GM18505 (cell line): Measurements from ENCODE around the gene XYLT1.

ENCODE experiments used
- ATAC-seq: cut with Tn5 transposase; IDR thresholded peaks from one replicate; pipeline ENCODE4 v1.9.1; 2021; ENCODE audit not compliant: unreplicated experiment
- POLR2A ChIP-seq: IDR thresholded peaks from 4 replicates; pipeline ENCODE4 v1.6.1; 2011; ENCODE audit warnings: borderline replicate concordance; ENCODE audit not compliant: insufficient read depth, insufficient read length; ENCODE audit errors: extremely low read depth

The XYLT1 gene

DNA sequence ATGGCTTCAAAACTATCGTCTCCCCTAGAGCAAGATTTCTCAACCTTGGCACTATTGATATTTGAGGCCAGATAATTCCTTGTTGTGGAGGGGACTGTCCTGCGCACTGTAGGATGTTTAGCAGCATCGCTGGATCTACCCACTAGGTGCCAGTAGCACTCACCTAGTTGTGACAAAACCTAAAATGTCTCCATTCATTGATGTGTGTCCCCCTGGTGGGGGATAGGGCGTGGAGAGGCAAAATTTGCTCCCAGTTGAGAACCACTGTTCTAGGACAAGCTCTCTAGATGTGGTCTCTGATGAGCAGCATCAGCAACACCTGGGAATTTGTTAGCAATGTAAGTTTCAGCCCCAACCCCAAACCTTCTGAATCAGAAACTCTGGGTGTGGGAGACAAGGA, 259.0 kb downstream of the XYLT1 start:
- no peak for TF ChIP-seq POLR2A
- no peak for ATAC-seq

- TF ChIP-seq POLR2A, result no peak
- no peak for ATAC-seq
These were observed 264.0 kb downstream of the XYLT1 start for GRCh38 chr16:17206712-17207111.

DNA sequence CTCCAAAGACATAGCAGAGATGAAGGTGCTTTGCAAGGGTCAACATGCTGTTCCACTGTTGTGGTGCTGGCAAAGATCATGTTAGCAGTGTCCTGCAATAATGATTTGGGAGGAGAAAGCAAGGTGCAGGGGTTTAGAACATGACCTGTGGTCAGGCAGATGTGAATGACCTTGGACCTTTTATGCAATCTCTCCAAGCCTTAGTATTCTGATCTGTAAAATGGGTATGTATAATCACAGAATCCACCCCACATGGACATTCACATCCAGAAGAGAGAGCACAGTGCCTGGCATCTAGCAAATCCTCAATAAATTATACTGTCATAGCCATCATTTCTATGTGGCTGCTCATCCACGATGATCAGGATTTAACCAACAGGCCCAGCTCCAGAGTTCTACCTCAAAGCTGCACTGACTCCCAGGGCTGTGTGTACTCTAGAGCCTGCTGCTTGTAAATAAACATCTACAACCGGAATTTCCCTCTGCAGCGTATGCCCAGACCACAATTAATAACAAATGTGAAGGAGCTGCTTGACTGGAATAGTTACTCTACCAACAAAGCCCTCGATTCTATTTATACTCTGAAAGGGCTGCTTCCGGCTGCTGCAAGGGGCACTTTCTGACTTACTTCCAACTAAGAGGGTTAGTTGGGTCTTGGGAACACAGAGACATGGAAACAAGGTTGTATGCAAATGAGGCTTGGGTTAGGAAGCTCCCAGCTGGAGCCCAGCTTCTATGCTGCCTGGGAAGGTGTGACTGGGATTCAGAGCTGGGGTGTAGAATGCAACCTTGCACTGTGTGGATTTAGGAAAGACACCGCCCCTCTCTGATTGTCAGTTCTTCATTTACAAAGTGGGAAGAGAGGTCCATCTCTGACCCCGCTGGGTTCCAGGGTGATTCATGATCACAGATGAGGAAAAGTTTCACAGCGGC, 265.2 kb downstream of the XYLT1 start:
- no peak for TF ChIP-seq POLR2A
- no peak for ATAC-seq

DNA sequence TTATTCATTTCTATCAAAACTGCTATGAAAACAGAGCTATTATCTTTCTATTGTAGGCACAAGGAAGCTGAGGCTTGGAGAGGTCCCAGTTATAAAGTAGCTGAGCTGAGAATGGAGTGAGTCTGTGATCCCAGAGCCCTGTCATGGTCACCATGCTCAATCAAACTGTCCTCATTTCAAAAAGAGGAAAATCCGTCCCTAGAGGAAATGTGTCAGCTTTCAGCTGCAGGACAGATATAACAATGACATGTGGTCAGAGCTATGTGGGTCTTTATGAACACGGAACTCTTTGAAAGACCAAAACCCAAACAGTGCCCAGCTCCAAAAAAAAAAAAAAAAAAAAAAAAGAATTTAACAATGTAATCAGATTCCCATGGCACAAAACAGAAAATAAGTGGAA, 266.1 kb downstream of the XYLT1 start:
- ATAC-seq, result no peak
- TF ChIP-seq POLR2A, result no peak

DNA sequence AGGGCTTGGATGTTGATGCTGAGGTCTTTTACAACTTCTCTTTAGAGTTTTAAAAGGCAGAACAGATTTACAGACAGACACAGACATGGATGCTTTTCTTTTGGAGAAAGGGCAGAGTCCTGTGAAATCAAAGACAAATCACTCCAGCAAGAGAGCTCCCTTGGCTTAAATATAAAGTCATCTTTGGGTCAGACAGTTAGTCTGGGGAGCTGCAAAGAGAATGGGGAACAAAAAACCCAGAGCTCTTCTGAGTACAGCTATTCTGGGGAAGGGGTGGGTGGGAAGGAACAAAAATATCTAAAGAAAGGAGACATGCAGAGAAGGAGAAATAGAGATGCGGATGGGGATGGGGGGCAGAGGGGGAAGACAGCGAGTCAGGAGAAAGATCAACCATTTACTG, 266.6 kb downstream of the XYLT1 start:
- no peak for TF ChIP-seq POLR2A
- ATAC-seq, result no peak

- no peak for ATAC-seq
- no peak for TF ChIP-seq POLR2A
These were observed 267.3 kb downstream of the XYLT1 start for GRCh38 chr16:17203424-17203823.

DNA sequence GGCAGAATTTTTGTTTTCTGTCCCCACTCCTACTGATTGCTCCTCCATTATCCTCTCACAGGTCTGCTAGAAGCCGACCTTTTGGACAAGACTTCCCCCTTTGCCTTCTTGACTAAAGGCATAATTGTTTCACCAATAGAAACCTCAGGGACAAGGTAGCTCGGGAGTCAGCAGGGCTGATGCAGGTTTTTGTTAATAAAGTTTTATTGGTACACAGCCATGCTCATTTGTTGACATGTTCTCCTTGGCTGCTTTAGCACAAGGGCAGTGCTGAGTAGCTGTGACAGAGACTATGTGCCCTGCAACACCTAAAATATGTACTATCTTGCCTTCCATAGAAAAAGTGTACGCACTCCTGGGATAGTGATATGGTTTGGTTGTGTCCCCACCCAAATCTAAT, 271.6 kb downstream of the XYLT1 start:
- TF ChIP-seq POLR2A, result no peak
- no peak for ATAC-seq

- no peak for TF ChIP-seq POLR2A
- no peak for ATAC-seq
These were observed 274.2 kb downstream of the XYLT1 start for GRCh38 chr16:17196526-17196925.

DNA sequence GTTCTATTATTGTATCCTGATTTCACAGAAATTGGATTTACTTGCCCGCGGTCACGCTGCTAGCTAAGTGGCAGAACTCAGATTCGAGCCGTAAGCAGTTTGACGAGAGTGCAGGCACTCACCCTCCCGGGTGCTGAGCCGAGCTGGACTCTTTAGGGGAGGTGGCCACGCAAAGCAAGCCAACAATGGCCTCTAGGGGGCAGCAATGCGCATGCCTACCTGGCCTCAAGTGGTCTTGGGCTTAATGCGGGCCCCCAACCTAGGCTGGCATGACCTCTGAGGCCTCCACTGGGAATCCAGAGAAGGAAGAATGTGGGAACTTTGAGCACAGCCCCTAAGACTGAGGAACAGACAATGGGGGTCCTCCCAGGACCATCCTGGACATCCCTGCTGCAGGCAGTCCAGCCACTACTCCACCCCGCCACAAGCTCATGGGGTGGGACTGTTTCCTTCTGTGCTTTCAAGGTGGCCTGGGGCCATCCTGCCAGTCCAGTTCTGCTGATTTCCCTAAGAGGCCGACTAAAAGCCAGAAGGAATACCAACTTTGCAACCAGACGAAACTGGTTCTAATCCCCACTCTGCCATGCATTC, 276.5 kb downstream of the XYLT1 start:
- TF ChIP-seq POLR2A, result no peak
- no peak for ATAC-seq

DNA sequence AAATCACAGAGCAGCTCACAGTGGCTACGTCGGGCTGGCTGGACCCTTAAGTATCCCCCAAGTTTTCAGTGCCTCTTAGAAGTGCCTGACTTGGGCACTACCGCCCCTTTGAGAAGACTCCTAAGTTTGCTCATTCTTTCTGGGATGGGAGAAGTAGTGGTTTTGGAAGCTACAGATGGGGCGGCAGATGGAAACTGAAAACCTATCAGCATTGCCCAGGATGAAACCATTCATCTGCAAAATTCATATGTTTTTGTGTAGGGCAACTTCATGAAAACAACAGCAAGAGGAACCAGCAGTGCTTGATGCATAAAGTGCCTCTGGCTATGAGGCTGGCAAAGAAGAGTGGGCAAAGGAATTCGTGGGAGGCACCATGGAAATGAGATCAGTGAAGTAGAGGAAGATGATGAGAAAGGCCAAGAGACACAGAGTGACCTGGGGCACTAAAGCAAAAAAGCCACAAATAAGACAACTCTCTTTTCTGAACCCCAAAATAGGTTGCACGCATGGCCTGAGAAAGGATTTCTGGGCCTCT, 277.1 kb downstream of the XYLT1 start:
- no peak for TF ChIP-seq POLR2A

DNA sequence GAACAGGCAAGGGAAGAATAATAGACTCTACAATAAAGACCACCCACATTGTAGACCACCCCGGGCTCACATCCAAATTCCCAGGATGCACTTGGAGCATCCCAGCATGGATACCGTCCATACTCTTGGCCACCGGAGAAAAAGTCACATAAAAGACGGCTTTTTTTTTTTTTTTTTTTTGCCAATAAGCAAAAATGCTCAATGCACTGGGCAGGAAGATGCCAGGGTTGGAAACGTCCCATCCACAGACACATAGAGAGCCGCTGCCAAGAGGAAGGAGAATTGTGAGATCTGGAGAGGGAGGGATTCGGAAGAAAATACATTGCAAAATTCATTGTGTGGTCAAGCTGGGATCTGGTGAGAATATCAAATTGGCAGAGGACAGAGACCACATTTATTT, 286.7 kb downstream of the XYLT1 start:
- ATAC-seq, result no peak

More for the DNA sequence above, 277.1 kb downstream of the XYLT1 start:
- ATAC-seq, result no peak

GRCh38 chr16:17177959-17178905, 292.5 kb downstream of the XYLT1 start:
- no peak for TF ChIP-seq POLR2A
- no peak for ATAC-seq

More for the DNA sequence above, 286.7 kb downstream of the XYLT1 start:
- no peak for TF ChIP-seq POLR2A
